GM12878 (cell line): ENCODE results near the gene CENPO.

Experiments used
- EP300 ChIP-seq, 2 experiments: fragments of 150-350 bp in 1 of 2; IDR thresholded peaks; 2 replicates each; pipeline ENCODE4 v1.6.1; 2011 to 2012; ENCODE audit warnings: low read depth in 2 of 2, low read length in 2 of 2, borderline replicate concordance in 1 of 2, improper control_type of control experiment in 1 of 2, inconsistent platforms in 1 of 2; ENCODE audit not compliant: control insufficient read depth in 1 of 2
- POLR2A ChIP-seq: IDR thresholded peaks from 2 replicates; pipeline ENCODE4 v1.6.1; 2011; ENCODE audit warnings: low read depth, mild to moderate bottlenecking, low read length
- ZNF274 ChIP-seq: IDR thresholded peaks from one replicate; pipeline ENCODE4 v1.8.0; 2011; ENCODE audit not compliant: insufficient read length, insufficient read depth

DNA sequence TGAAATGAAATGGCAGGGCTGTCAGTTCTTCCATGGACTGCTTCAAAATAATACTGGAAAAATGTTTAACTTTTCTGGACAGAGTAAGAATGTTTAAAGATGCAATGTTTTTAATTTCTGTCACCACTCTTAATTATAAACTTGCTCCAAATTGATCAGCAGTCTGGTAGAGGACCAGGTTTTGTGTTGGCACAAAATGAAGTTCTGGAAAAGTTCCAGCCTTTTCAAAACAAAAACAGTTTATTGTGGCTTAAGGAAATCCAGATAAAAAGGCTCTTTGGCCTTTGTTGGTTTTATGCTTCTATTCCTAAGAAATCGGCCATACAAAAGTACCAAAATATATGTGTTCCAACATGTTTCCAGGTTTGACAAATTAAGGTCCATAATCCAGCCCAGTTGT is 48.9 kb upstream of the CENPO start:
- TF ChIP-seq EP300 (IDR thresholded peaks at IDR 0.05; ENCODE audit: borderline replicate concordance in 1 of 2, control insufficient read depth in 1 of 2, low read depth in 2 of 2, low read length in 2 of 2) (no peak), ZNF274 (no peak), POLR2A (no peak)
